Activated T-cell treated with anti-CD3 and anti-CD28 coated beads for 4 hours (primary cell): ENCODE results near the gene IRX3.

Source experiments
- DNase-seq: peaks from one replicate; pipeline ENCODE4 v3.0.0-alpha.2; 2020

Gene IRX3

GRCh38 chr16:54290833-54291655 is 4.5 kb upstream of the IRX3 start:
- DNase-seq = no peak

- no peak for DNase-seq
Observed at GRCh38 chr16:54289945-54290832, 3.6 kb upstream of the IRX3 start.

GRCh38 chr16:54289242-54289944 is 2.8 kb upstream of the IRX3 start:
- DNase-seq = no peak

- DNase-seq = no peak
Observed at GRCh38 chr16:54288835-54289241, 2.3 kb upstream of the IRX3 start.

- DNase-seq = no peak
Observed at GRCh38 chr16:54288030-54288834, 1.6 kb upstream of the IRX3 start.

GRCh38 chr16:54287131-54288029 is 793 bp upstream of the IRX3 start:
- DNase-seq = no peak

- DNase-seq = no peak
Observed at GRCh38 chr16:54286090-54286365, 559 bp downstream of the IRX3 start.

- no peak for DNase-seq
Observed at GRCh38 chr16:54285414-54286089, 1.0 kb downstream of the IRX3 start.

GRCh38 chr16:54284931-54285413 is 1.6 kb downstream of the IRX3 start:
- no peak for DNase-seq

GRCh38 chr16:54284319-54284930 is 2.2 kb downstream of the IRX3 start:
- no peak for DNase-seq

- DNase-seq = no peak
Observed at GRCh38 chr16:54283725-54284318, 2.8 kb downstream of the IRX3 start.

- DNase-seq = no peak
Observed at GRCh38 chr16:54282928-54283724, 3.5 kb downstream of the IRX3 start.

- DNase-seq = no peak
Observed at GRCh38 chr16:54282202-54282927, 4.2 kb downstream of the IRX3 start.

- DNase-seq = no peak
Observed at GRCh38 chr16:54281535-54282201, 4.9 kb downstream of the IRX3 start.

GRCh38 chr16:54280751-54281150 is 5.8 kb downstream of the IRX3 start:
- DNase-seq = no peak

- no peak for DNase-seq
Observed at GRCh38 chr16:54277845-54278703, 8.5 kb downstream of the IRX3 start.

GRCh38 chr16:54275956-54276355 is 10.6 kb downstream of the IRX3 start:
- no peak for DNase-seq
